Measurements from ENCODE around the gene TBC1D2B. TPM values are rescaled to one million over a fixed set of nuclear protein-coding genes. Genes with fewer than 3 reads are reported as not detected.

Gene TBC1D2B
- total RNA-seq, 1 donor from 2014 or later = 58.1 TPM

GRCh38 chr15:78056714-78057269, 20.7 kb downstream of the TBC1D2B start:
- no peak for DNase-seq (ENCODE audit: low spot score)
- Mint-ChIP-seq H3K4me3 (ENCODE audit: unreplicated experiment) (no peak overlapping the region), H3K9me3 (ENCODE audit: low read depth) (no peaks in the 10 kb centered on the region), H3K27ac (ENCODE audit: unreplicated experiment) (peak overlapping the region; percentile 69), H3K27me3 (ENCODE audit: low read depth) (no peaks in the 10 kb centered on the region), H3K36me3 (ENCODE audit: low read depth) (peaks cover 6% of the 10 kb centered on the region), H3K4me1 (ENCODE audit: low read depth) (peaks cover 58% of the 10 kb centered on the region)
- no peak for TF ChIP-seq CTCF (IDR thresholded peaks at IDR 0.05)

GRCh38 chr15:78055919-78056713, 21.4 kb downstream of the TBC1D2B start:
- H3K4me3 Mint-ChIP-seq (ENCODE audit: unreplicated experiment) = no peak overlapping the region
- peaks cover 57% of the 10 kb centered on the region for H3K4me1 Mint-ChIP-seq (ENCODE audit: low read depth)
- no peaks in the 10 kb centered on the region for H3K9me3 Mint-ChIP-seq (ENCODE audit: low read depth)
- H3K36me3 Mint-ChIP-seq (ENCODE audit: low read depth) = peaks cover 6% of the 10 kb centered on the region
- TF ChIP-seq CTCF (IDR thresholded peaks at IDR 0.05) = no peak
- H3K27me3 Mint-ChIP-seq (ENCODE audit: low read depth) = no peaks in the 10 kb centered on the region
- peak overlapping the region; percentile 58 for H3K27ac Mint-ChIP-seq (ENCODE audit: unreplicated experiment)
- DNase-seq (ENCODE audit: low spot score) = no peak

- Mint-ChIP-seq H3K4me3 (ENCODE audit: unreplicated experiment) (no peak overlapping the region), H3K27ac (ENCODE audit: unreplicated experiment) (no peak overlapping the region), H3K9me3 (ENCODE audit: low read depth) (no peaks in the 10 kb centered on the region), H3K27me3 (ENCODE audit: low read depth) (no peaks in the 10 kb centered on the region), H3K36me3 (ENCODE audit: low read depth) (peaks cover 7% of the 10 kb centered on the region), H3K4me1 (ENCODE audit: low read depth) (peaks cover 64% of the 10 kb centered on the region)
- TF ChIP-seq CTCF (IDR thresholded peaks at IDR 0.05) = no peak
- DNase-seq (ENCODE audit: low spot score) = no peak
Measured at GRCh38 chr15:78054966-78055365, 22.5 kb downstream of the TBC1D2B start.

GRCh38 chr15:78054518-78054917, 23.0 kb downstream of the TBC1D2B start:
- H3K36me3 Mint-ChIP-seq (ENCODE audit: low read depth) = peaks cover 9% of the 10 kb centered on the region
- peaks cover 64% of the 10 kb centered on the region for H3K4me1 Mint-ChIP-seq (ENCODE audit: low read depth)

GRCh38 chr15:78052545-78052944, 25.0 kb downstream of the TBC1D2B start:
- no peak overlapping the region for H3K27ac Mint-ChIP-seq (ENCODE audit: unreplicated experiment)
- TF ChIP-seq CTCF (IDR thresholded peaks at IDR 0.05) = no peak
- peaks cover 65% of the 10 kb centered on the region for H3K4me1 Mint-ChIP-seq (ENCODE audit: low read depth)
- H3K4me3 Mint-ChIP-seq (ENCODE audit: unreplicated experiment) = no peak overlapping the region
- peaks cover 10% of the 10 kb centered on the region for H3K36me3 Mint-ChIP-seq (ENCODE audit: low read depth)
- H3K27me3 Mint-ChIP-seq (ENCODE audit: low read depth) = no peaks in the 10 kb centered on the region
- H3K9me3 Mint-ChIP-seq (ENCODE audit: low read depth) = no peaks in the 10 kb centered on the region
- DNase-seq (ENCODE audit: low spot score) = no peak

More at GRCh38 chr15:78054518-78054917, 23.0 kb downstream of the TBC1D2B start:
- Mint-ChIP-seq H3K9me3 (ENCODE audit: low read depth) (no peaks in the 10 kb centered on the region), H3K27ac (ENCODE audit: unreplicated experiment) (no peak overlapping the region), H3K4me3 (ENCODE audit: unreplicated experiment) (no peak overlapping the region), H3K27me3 (ENCODE audit: low read depth) (no peaks in the 10 kb centered on the region)
- no peak for TF ChIP-seq CTCF (IDR thresholded peaks at IDR 0.05)
- DNase-seq (ENCODE audit: low spot score) = no peak
